Hepatocyte (in vitro differentiated cells): ENCODE data around the gene NEK9. TPM values are rescaled to one million over a fixed set of nuclear protein-coding genes. Genes with fewer than 3 reads are reported as not detected.
A peak's percentile ranks its signal among the peaks of the same experiment; 100 is the strongest.
"Not testable (repeated sequence)": the region's sequence is repeated elsewhere in the genome, so short reads cannot be mapped to it uniquely, and the experiment has no call there.

ENCODE experiments used
- DNase-seq: peaks from one replicate; pipeline ENCODE4 v3.0.0-alpha.2; 2016; ENCODE audit warnings: low spot score
- H2AFZ ChIP-seq: fragments of 200-600 bp; sonication (generic); 2 replicates; pipeline ENCODE4 v1.6.0; 2016; ENCODE audit warnings: antibody characterized with exemption, mild to moderate bottlenecking
- H3K27ac ChIP-seq: fragments of 200-600 bp; sonication (generic); 2 replicates; pipeline ENCODE4 v1.5.1; 2016; ENCODE audit warnings: mild to moderate bottlenecking
- H3K27me3 ChIP-seq: fragments of 200-600 bp; sonication (generic); 2 replicates; pipeline ENCODE4 v1.6.1; 2016
- H3K36me3 ChIP-seq: fragments of 200-600 bp; sonication (generic); replicated peaks from 2 replicates; pipeline ENCODE4 v1.5.1; 2016; ENCODE audit warnings: low read depth; ENCODE audit not compliant: insufficient read depth
- H3K4me1 ChIP-seq: fragments of 200-600 bp; sonication (generic); 2 replicates; pipeline ENCODE4 v1.5.1; 2016; ENCODE audit warnings: mild to moderate bottlenecking, moderate library complexity; ENCODE audit not compliant: insufficient read depth
- H3K4me2 ChIP-seq: fragments of 200-600 bp; sonication (generic); 2 replicates; pipeline ENCODE4 v1.6.0; 2016
- H3K4me3 ChIP-seq: fragments of 200-600 bp; sonication (generic); 2 replicates; pipeline ENCODE4 v1.5.1; 2016; ENCODE audit warnings: mild to moderate bottlenecking
- H3K79me2 ChIP-seq: fragments of 200-600 bp; sonication (generic); 2 replicates; pipeline ENCODE4 v1.6.0; 2017; ENCODE audit warnings: mild to moderate bottlenecking
- H3K9me2 ChIP-seq: fragments of 200-600 bp; sonication (generic); replicated peaks from 2 replicates; pipeline ENCODE4 v1.6.0; 2017; ENCODE audit warnings: mild to moderate bottlenecking; ENCODE audit not compliant: insufficient read depth
- H3K9me3 ChIP-seq: fragments of 200-600 bp; sonication (generic); 2 replicates; pipeline ENCODE4 v1.5.1; 2016; ENCODE audit warnings: low read depth, mild to moderate bottlenecking
- H4K20me1 ChIP-seq: fragments of 200-600 bp; sonication (generic); 2 replicates; pipeline ENCODE4 v1.6.0; 2016; ENCODE audit warnings: mild to moderate bottlenecking; ENCODE audit not compliant: insufficient read depth, poor library complexity, severe bottlenecking
- CTCF ChIP-seq: fragments of 200-600 bp; sonication (generic); IDR thresholded peaks from 2 replicates; pipeline ENCODE4 v1.5.1; 2016; ENCODE audit warnings: antibody characterized with exemption, mild to moderate bottlenecking; ENCODE audit not compliant: poor library complexity
- EZH2 ChIP-seq: fragments of 200-600 bp; sonication (generic); IDR thresholded peaks from 2 replicates; pipeline ENCODE4 v1.6.1; 2016; ENCODE audit warnings: antibody characterized with exemption, mild to moderate bottlenecking, borderline replicate concordance
- EZH2phosphoT487 ChIP-seq: fragments of 200-600 bp; sonication (generic); IDR thresholded peaks from one replicate; pipeline ENCODE4 v1.6.1; 2018; ENCODE audit warnings: antibody characterized with exemption, mild to moderate bottlenecking, low read depth, moderate library complexity; ENCODE audit not compliant: unreplicated experiment, severe bottlenecking
- WGBS: methylation state at CpG from one replicate; pipeline ENCODE4 v1.1.6; 2016; ENCODE audit warnings: low lambda C conversion rate; ENCODE audit errors: missing lambda C conversion rate; 5-methylcytosine and 5-hydroxymethylcytosine counted together
- polyA plus RNA-seq: library from polyadenylated mRNA; unstranded; fragments of >200 nt; fragmentation: Nextera tagmentation; extraction: Ambion mirVana; gene quantifications from 2 replicates; pipeline ENCODE4 v1.2.1, GENCODE V29; 2016
- total RNA-seq: library from RNA; depleted of rRNA; stranded (reverse); fragments of >200 nt; gene quantifications from 2 replicates; pipeline ENCODE4 v1.2.3, GENCODE V29; 2014

Gene NEK9
- total and polyA plus RNA-seq, 2 experiments from 2014 or later, result 8.8 to 21.1 TPM

GRCh38 chr14:75132382-75133086 lies 5.7 kb upstream of the NEK9 start:
- WGBS, result 45% methylated on average over 3 of the region's 4 CpGs
- Histone ChIP-seq H3K4me2 (no peak overlapping the region), H2AFZ (no peak overlapping the region), H3K9me2 (no peaks in the 10 kb centered on the region), H3K36me3 (no peaks in the 10 kb centered on the region), H3K4me1 (no peaks in the 10 kb centered on the region), H3K27me3 (no peaks in the 10 kb centered on the region), H3K27ac (peak overlapping the region; percentile 29), H4K20me1 (no peaks in the 10 kb centered on the region), H3K9me3 (no peaks in the 10 kb centered on the region), H3K79me2 (peaks cover 10% of the 10 kb centered on the region), H3K4me3 (no peak overlapping the region)
- DNase-seq, result peak; percentile 86
- TF ChIP-seq CTCF, result peak; percentile 82
- TF ChIP-seq EZH2, result no peak

- TF ChIP-seq CTCF, result no peak
- no peak for TF ChIP-seq EZH2
- no peak for TF ChIP-seq EZH2phosphoT487
- Histone ChIP-seq H2AFZ (no peak overlapping the region), H3K79me2 (peaks cover 8% of the 10 kb centered on the region), H3K27ac (no peak overlapping the region), H3K4me1 (no peaks in the 10 kb centered on the region), H4K20me1 (no peaks in the 10 kb centered on the region), H3K4me2 (no peak overlapping the region), H3K9me3 (no peaks in the 10 kb centered on the region), H3K9me2 (no peaks in the 10 kb centered on the region), H3K27me3 (no peaks in the 10 kb centered on the region), H3K36me3 (no peaks in the 10 kb centered on the region), H3K4me3 (no peak overlapping the region)
- no peak for DNase-seq
- 93% methylated on average over 5 of the region's 5 CpGs for WGBS
Measured at GRCh38 chr14:75128596-75128990, 1.7 kb upstream of the NEK9 start.

GRCh38 chr14:75127903-75128595 lies 1.2 kb upstream of the NEK9 start:
- H3K27me3 ChIP-seq, result no peaks in the 10 kb centered on the region
- peak overlapping the region; percentile 79 for H3K4me2 ChIP-seq
- no peak overlapping the region for H2AFZ ChIP-seq
- peaks cover 8% of the 10 kb centered on the region for H3K79me2 ChIP-seq
- 92% methylated on average over 10 of the region's 10 CpGs for WGBS
- no peaks in the 10 kb centered on the region for H3K9me3 ChIP-seq
- no peaks in the 10 kb centered on the region for H3K36me3 ChIP-seq
- no peak overlapping the region for H3K4me3 ChIP-seq
- no peaks in the 10 kb centered on the region for H4K20me1 ChIP-seq
- H3K9me2 ChIP-seq, result no peaks in the 10 kb centered on the region
- TF ChIP-seq EZH2 (no peak), CTCF (no peak), EZH2phosphoT487 (no peak)
- no peak overlapping the region for H3K27ac ChIP-seq
- H3K4me1 ChIP-seq, result no peaks in the 10 kb centered on the region
- DNase-seq, result no peak

GRCh38 chr14:75127474-75127820 lies 599 bp upstream of the NEK9 start:
- H4K20me1 ChIP-seq, H3K27me3 ChIP-seq, H3K4me3 ChIP-seq, DNase-seq, H3K79me2 ChIP-seq, H3K36me3 ChIP-seq, H3K9me2 ChIP-seq, H3K4me1 ChIP-seq, H3K9me3 ChIP-seq: not testable (repeated sequence)
- peak overlapping the region; percentile 79 for H3K4me2 ChIP-seq
- H3K27ac ChIP-seq, result peak overlapping the region; percentile 91
- H2AFZ ChIP-seq, result peak overlapping the region; percentile 77
- 91% methylated on average over 16 of the region's 16 CpGs for WGBS
